Measurements from ENCODE around the gene HS6ST3. TPM values are rescaled to one million over a fixed set of nuclear protein-coding genes. Genes with fewer than 3 reads are reported as not detected.

The HS6ST3 gene
- total RNA-seq, 1 experiment from 2014 or later, result 0.11 TPM

DNA sequence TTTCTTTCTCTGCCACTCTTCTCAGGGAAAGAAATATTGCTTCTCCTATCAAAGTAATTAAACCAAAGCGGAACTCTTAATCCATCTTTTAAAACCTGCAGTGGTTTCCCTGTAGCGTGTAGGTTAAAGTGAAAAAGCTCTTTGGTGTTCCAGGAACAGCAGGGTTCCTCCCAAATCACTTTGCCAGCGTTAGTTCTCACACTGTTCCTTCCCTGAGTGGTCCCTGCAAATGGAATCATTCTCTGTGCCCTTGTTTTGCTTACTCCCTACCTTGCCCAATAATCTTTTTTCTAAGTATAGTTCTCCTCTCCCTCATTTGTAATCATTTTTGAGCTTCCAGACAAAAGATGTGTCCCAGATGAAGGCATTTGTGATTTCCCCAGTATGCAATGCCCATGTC lies 207.5 kb downstream of the HS6ST3 start:
- intact Hi-C loops (cut with micrococcal nuclease), result no loop called here
- no peaks in the 10 kb centered on the region for H4K20me1 ChIP-seq (ENCODE audit: low read length)
- no peak overlapping the region for H3K27ac ChIP-seq (ENCODE audit: low read length)
- H2AFZ ChIP-seq (ENCODE audit: low read length), result no peak overlapping the region
- no peak for ATAC-seq
- ChIA-PET POLR2A (ENCODE audit: unreplicated experiment) (no interaction called here), CTCF (no interaction called here)
- no peaks in the 10 kb centered on the region for H3K79me2 ChIP-seq (ENCODE audit: low read length)
- H3K4me2 ChIP-seq (ENCODE audit: low read length), result no peak overlapping the region
- H3K9me3 ChIP-seq (ENCODE audit: low read length), result no peaks in the 10 kb centered on the region
- no peak overlapping the region for H3K4me3 ChIP-seq (ENCODE audit: low read length)
- no peak overlapping the region for H3K9ac ChIP-seq (ENCODE audit: low read length)
- no peak for TF ChIP-seq EZH2 (IDR thresholded peaks at IDR 0.05; ENCODE audit: low read length, unreplicated experiment)
- H3K4me1 ChIP-seq (ENCODE audit: insufficient read depth, low read length), result no peaks in the 10 kb centered on the region
- no peaks in the 10 kb centered on the region for H3K27me3 ChIP-seq (ENCODE audit: low read length)
- no peak for DNase-seq
- BruUV-seq (replicated peaks), result no TSS peak
- H3F3A ChIP-seq (ENCODE audit: low read length, unreplicated experiment), result no peaks in the 10 kb centered on the region
- H3K36me3 ChIP-seq (ENCODE audit: low read depth, low read length), result no peaks in the 10 kb centered on the region
- H3K9me2 ChIP-seq (replicated peaks; ENCODE audit: low read length), result no peaks in the 10 kb centered on the region

GRCh38 chr13:96299235-96299634 lies 209.3 kb downstream of the HS6ST3 start:
- POLR2A ChIA-PET (ENCODE audit: unreplicated experiment), result no interaction called here
- Histone ChIP-seq H3K27ac (ENCODE audit: low read length) (no peak overlapping the region), H3K9ac (ENCODE audit: low read length) (no peak overlapping the region), H3K4me1 (ENCODE audit: insufficient read depth, low read length) (no peaks in the 10 kb centered on the region), H3K9me3 (ENCODE audit: low read length) (no peaks in the 10 kb centered on the region), H3K27me3 (ENCODE audit: low read length) (no peaks in the 10 kb centered on the region), H2AFZ (ENCODE audit: low read length) (no peak overlapping the region), H4K20me1 (ENCODE audit: low read length) (no peaks in the 10 kb centered on the region), H3K4me2 (ENCODE audit: low read length) (no peak overlapping the region), H3K4me3 (ENCODE audit: low read length) (no peak overlapping the region), H3K9me2 (replicated peaks; ENCODE audit: low read length) (no peaks in the 10 kb centered on the region), H3F3A (ENCODE audit: low read length, unreplicated experiment) (no peaks in the 10 kb centered on the region), H3K36me3 (ENCODE audit: low read depth, low read length) (no peaks in the 10 kb centered on the region), H3K79me2 (ENCODE audit: low read length) (no peaks in the 10 kb centered on the region)
- TF ChIP-seq, protein P1, sequence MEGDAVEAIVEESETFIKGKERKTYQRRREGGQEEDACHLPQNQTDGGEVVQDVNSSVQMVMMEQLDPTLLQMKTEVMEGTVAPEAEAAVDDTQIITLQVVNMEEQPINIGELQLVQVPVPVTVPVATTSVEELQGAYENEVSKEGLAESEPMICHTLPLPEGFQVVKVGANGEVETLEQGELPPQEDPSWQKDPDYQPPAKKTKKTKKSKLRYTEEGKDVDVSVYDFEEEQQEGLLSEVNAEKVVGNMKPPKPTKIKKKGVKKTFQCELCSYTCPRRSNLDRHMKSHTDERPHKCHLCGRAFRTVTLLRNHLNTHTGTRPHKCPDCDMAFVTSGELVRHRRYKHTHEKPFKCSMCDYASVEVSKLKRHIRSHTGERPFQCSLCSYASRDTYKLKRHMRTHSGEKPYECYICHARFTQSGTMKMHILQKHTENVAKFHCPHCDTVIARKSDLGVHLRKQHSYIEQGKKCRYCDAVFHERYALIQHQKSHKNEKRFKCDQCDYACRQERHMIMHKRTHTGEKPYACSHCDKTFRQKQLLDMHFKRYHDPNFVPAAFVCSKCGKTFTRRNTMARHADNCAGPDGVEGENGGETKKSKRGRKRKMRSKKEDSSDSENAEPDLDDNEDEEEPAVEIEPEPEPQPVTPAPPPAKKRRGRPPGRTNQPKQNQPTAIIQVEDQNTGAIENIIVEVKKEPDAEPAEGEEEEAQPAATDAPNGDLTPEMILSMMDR (conservative IDR thresholded peaks at IDR 0.05; ENCODE audit: low read depth, low read length), result peak; percentile 26; the same call in 1 of the 2 replicates
- TF ChIP-seq EZH2phosphoT487 (IDR thresholded peaks at IDR 0.05; ENCODE audit: borderline replicate concordance, low read length), result no peak
- BruUV-seq (replicated peaks), result no TSS peak
- ATAC-seq (no peak), DNase-seq (peak; percentile 1)
- intact Hi-C loops (cut with micrococcal nuclease), result no loop called here
- CTCF ChIA-PET, result no interaction called here

DNA sequence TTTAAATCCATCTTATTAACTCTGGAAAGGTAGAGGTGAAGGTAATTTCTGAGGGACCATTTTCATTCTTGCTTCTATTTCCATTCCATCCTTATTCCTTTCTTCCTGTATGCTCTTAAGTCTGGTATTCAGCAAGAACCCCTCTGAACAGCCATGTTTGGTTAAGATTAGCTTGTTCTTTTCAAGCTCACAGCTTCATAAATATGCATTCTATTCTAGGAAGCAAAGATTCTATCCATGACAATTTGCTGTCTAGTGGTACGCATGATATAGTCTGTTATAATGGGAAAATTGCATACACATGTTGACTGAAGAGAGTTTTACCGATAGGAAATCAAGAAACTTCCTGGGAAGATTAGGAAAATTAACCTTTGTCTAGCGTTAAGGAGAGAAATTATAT lies 218.7 kb downstream of the HS6ST3 start:
- CTCF ChIA-PET, result no interaction called here
- Histone ChIP-seq H3K27me3 (ENCODE audit: low read length) (no peaks in the 10 kb centered on the region), H3K9me3 (ENCODE audit: low read length) (no peaks in the 10 kb centered on the region), H3K27ac (ENCODE audit: low read length) (no peak overlapping the region), H3F3A (ENCODE audit: low read length, unreplicated experiment) (no peaks in the 10 kb centered on the region), H2AFZ (ENCODE audit: low read length) (no peak overlapping the region), H3K4me1 (ENCODE audit: insufficient read depth, low read length) (no peaks in the 10 kb centered on the region), H4K20me1 (ENCODE audit: low read length) (no peaks in the 10 kb centered on the region), H3K36me3 (ENCODE audit: low read depth, low read length) (no peaks in the 10 kb centered on the region), H3K9me2 (replicated peaks; ENCODE audit: low read length) (no peaks in the 10 kb centered on the region), H3K79me2 (ENCODE audit: low read length) (no peaks in the 10 kb centered on the region), H3K4me2 (ENCODE audit: low read length) (no peak overlapping the region), H3K9ac (ENCODE audit: low read length) (no peak overlapping the region), H3K4me3 (ENCODE audit: low read length) (no peak overlapping the region)
- POLR2A ChIA-PET (ENCODE audit: unreplicated experiment), result no interaction called here
- DNase-seq (no peak), ATAC-seq (no peak)
- no peak for TF ChIP-seq EZH2 (IDR thresholded peaks at IDR 0.05; ENCODE audit: low read length, unreplicated experiment)
- TF ChIP-seq, protein P1 (conservative IDR thresholded peaks at IDR 0.05; ENCODE audit: low read depth, low read length), result no peak
- no peak for TF ChIP-seq EZH2phosphoT487 (IDR thresholded peaks at IDR 0.05; ENCODE audit: borderline replicate concordance, low read length)
- intact Hi-C loops (cut with micrococcal nuclease), result no loop called here
- no TSS peak for BruUV-seq (replicated peaks)

Data from PC-3 (cell line).